GM18951 (cell line): ENCODE measurements around the gene LAMC2.

ENCODE experiments used
- POLR2A ChIP-seq: IDR thresholded peaks from 4 replicates; pipeline ENCODE4 v1.6.1; 2011; ENCODE audit warnings: mild to moderate bottlenecking; ENCODE audit not compliant: insufficient read length, insufficient read depth; ENCODE audit errors: extremely low read depth
- in situ Hi-C: fragments of 300-500 bp; cut with MboI; formaldehyde crosslinking; loops from one replicate; pipeline ENCODE4 v1.12.0; 2022; ENCODE audit warnings: low sequenced_read_pairs, mixed read lengths, inconsistent platforms; ENCODE audit not compliant: unreplicated experiment

Gene LAMC2

DNA sequence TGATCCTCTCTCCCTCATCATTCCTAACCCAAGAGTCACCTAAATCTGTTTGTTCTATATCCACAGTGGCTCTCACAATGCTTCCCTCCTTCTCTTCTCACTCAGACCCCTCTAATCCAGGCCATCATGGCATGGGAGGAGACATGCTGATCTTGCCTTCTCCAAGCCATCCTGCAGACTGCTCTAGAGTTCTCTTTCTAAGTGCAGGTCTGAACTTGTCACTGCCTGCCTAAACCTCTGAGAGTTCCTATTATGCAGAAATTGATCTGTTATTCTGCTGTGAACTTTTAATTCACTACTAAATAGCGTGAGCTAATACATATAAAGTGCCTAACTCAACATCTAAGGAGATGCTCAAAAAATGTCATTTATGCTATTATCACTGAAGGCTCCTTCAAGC lies 26.8 kb downstream of the LAMC2 start:
- in situ Hi-C loops = no loop called here
- TF ChIP-seq POLR2A = no peak

DNA sequence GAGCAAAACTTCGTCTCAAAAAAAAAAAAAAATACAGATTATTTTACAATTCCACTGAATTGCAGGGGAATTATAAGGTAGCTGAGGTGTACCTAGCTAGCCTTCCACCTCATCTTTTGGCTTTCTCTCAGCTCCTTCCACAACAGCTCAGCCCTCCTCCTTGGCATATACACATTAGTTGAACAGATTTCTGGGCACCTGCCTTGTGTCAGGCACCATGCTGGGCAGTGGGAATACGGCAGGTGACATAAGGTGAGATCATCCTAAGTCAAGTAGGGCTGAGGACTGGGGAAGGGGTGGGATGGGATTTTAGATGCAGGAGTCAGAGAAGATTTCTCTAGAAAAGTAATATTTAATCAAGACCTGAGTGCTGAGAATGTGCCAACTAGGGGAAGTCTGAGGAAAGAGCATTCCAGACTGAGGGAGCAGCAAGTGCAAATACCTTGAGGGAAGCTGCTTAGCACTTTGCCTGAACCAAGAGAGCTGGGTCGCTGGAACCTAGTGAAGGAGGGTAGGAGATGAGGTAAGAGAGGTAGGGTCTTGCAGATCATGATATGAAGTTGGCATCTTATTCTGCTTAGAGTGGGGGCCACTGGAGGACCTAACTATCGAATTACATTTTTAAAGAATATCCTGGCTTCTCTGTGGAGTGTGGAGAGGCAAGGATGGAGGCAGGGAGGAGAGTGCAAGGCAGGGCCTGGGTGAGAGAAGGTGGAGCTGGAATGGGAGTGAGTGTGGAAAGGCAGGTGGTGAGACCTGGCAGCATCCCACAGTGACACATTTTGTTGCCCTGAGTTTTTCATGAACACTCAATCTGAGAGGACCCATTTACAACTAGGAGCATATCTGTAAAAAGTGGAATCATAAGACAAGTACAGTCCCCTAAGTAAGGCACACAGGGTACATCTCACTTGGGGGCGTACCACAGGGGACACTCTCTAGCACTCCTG lies 28.2 kb downstream of the LAMC2 start:
- TF ChIP-seq POLR2A = no peak
- in situ Hi-C loops = no loop called here

DNA sequence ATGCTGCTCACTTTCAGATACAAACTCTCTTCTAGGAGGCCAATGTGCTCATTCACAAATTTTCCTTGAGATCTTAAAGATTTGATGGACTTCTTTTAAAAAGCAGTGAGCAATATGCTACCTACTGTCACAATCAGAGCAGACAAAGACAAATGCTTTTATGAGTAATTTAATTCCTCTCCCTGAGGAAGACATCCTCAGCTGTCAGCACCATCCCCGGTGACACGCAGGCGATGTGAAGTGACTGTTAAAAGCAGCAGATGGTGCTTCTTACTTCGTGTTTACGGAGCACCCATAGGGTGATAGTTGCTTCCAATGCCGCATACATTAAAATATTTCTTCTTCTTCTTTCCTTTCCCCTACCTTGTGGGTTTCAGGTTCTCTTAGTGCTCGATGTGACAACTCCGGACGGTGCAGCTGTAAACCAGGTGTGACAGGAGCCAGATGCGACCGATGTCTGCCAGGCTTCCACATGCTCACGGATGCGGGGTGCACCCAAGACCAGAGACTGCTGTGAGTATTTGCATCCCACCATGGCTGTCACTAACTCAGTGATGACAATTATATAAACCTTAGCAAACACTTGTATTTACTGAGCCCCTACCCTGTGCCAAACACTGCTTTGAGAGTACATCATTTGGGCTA lies 29.1 kb downstream of the LAMC2 start:
- no peak for TF ChIP-seq POLR2A
- in situ Hi-C loops = no loop called here

DNA sequence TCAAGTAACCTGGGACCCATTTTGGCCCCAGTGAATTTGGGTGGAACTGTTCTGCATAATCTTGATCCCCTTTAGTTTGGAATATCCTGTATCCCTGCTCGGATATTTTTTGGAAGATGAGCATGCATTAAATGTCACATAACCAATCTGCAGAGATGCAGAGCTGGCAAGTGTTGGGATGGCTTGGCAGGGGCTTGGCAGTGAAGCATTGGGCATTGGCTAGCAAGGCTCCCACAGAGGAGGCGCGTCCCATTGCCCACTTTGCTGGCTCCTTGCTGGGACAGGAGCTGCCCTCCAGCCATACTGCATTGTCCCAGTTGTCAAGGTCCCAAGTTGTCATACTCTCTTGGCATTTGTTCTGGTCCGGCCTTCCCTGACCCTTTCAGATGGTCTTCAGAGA lies 29.9 kb downstream of the LAMC2 start:
- in situ Hi-C loops = no loop called here
- TF ChIP-seq POLR2A = no peak

DNA sequence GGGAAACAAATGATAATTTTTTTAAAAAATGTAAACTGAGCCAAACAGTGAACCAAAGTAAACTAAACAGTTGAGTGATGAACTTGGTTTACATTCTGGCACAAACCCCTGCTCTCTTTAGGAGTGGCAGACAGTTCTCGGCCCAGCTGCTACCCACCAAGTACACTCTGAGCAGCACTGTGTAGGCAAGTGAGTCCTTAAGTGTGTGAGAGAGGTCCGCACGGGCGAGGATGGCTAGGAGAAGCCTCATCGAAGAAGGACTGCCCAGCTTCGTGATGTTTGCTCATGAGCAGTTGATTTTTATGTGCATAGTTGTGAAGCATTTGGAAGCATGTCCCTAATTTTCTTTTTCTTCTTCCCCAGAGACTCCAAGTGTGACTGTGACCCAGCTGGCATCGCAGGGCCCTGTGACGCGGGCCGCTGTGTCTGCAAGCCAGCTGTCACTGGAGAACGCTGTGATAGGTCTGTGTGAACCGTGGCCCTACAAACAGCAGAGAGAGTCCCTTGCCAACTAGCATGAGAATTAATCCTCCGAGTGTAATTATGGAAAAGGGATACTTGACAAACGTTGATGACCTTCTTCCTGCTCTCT lies 32.1 kb downstream of the LAMC2 start:
- in situ Hi-C loops = no loop called here
- no peak for TF ChIP-seq POLR2A

DNA sequence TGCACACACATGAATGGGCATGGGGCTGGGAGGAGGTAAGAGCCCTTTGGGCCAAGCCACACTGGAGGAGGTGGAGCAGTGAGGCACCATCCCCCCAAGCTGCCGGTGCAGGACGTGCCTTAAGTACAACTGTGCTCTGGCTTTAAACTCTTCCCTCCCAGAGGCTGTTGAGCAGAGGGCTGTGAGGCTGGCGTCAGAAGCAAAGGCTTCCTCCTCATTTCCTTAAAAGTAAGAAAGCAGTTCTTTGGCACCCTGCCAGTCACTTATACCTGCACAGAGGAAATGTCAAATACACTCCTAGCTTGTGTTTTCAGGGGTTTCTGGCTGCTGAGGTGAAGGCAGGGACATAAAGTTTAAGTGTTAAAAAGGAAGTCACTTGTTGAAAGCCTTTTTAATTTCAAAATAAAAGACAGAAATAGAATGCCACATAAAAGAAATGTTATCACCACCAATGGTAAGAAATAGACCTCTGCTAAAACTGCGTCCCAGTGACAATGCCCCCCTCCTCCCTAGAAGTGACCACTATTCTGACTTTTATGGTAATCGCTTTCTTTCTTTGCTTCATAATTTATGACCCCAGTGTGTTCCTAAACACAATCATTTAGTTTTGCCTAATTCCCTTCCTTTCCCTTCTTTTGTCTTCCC lies 33.0 kb downstream of the LAMC2 start:
- in situ Hi-C loops = no loop called here
- TF ChIP-seq POLR2A = no peak

DNA sequence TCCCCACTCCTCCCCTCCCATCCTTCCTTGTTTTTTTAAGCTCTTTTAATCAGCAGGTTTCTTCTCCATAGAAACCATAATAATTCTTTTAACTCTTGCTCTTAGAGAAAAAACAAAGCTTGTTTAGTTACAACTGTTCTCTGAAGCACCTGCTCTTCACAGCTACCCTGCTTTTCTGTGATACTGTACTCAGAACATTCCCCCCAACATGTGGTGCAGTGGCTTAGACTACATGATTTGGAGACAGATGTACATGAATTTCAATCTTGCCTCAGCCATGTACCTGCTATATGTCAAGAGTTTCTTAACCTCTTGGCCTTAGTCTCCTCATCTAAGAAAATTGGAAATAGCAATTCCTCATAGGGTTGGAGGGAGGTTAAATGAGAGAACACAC lies 33.5 kb downstream of the LAMC2 start:
- in situ Hi-C loops = no loop called here
- TF ChIP-seq POLR2A = no peak

DNA sequence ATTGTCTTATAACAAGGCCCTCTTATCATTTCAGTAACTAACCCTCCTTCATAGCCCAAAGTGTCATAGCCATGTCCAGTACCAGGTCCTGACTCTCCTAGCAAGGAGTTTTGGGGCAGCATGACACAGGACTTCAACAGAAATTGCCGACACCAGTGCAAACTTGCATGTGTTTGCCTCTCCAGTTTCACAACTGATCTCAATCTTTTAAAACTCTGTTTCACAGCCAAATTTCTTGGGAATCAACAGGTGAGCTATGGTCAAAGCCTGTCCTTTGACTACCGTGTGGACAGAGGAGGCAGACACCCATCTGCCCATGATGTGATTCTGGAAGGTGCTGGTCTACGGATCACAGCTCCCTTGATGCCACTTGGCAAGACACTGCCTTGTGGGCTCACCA lies 36.8 kb downstream of the LAMC2 start:
- in situ Hi-C loops = no loop called here
- no peak for TF ChIP-seq POLR2A

DNA sequence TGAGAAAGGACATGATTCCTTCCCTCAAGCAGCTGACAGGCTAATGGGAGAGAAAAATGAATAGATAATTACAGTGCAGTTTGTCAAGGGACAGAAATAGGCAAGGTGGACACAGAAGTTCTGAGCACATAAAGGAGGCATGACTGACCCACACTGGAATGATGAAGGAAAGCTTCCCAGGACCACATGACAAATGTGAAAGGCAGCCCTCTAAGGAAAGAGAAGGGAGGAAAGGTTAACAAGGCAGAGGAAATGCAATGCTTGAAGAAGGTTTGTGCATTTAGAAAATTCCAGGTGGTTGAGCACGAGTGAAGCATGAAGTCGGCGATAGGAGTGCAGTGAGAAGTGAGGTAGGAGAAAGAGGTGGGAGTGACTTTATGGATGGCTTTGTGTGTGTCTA lies 37.4 kb downstream of the LAMC2 start:
- TF ChIP-seq POLR2A = no peak
- in situ Hi-C loops = no loop called here

DNA sequence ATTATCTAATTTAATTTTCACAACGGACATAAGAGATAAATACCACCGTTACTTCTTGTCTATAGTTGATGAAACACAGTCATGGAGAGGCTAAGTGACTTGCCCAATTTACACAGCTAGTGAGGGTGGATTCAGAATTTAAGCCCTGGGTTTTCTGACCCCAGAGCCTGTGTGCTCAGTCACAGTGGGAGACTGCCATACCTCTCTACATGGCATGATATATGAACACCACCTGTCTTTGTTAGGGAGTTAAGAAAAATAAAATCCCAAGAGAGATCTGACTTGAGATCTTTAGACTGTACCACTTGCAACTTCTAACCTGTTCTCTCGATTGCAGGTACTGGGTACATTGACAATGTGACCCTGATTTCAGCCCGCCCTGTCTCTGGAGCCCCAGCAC lies 40.3 kb downstream of the LAMC2 start:
- in situ Hi-C loops = no loop called here
- TF ChIP-seq POLR2A = no peak

DNA sequence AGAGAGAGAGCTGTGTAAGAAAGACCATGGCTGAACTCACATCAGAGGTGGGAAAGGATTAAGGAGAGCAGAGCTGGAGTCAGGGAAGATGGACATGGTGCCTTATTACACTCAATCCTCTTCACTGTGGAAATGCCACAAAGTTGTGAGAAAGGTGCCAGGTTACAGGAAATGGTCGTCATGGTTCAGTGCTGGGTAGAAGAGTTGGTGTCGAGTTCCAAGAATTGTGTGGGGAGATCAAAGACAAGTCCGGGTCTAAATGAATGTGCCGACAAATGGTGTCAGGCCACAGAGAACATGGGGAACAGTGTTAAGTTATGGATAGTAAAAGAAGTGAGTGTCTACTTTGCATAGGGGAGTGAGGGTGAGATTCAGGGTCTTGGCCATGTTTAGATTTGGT lies 40.9 kb downstream of the LAMC2 start:
- TF ChIP-seq POLR2A = no peak
- in situ Hi-C loops = no loop called here

DNA sequence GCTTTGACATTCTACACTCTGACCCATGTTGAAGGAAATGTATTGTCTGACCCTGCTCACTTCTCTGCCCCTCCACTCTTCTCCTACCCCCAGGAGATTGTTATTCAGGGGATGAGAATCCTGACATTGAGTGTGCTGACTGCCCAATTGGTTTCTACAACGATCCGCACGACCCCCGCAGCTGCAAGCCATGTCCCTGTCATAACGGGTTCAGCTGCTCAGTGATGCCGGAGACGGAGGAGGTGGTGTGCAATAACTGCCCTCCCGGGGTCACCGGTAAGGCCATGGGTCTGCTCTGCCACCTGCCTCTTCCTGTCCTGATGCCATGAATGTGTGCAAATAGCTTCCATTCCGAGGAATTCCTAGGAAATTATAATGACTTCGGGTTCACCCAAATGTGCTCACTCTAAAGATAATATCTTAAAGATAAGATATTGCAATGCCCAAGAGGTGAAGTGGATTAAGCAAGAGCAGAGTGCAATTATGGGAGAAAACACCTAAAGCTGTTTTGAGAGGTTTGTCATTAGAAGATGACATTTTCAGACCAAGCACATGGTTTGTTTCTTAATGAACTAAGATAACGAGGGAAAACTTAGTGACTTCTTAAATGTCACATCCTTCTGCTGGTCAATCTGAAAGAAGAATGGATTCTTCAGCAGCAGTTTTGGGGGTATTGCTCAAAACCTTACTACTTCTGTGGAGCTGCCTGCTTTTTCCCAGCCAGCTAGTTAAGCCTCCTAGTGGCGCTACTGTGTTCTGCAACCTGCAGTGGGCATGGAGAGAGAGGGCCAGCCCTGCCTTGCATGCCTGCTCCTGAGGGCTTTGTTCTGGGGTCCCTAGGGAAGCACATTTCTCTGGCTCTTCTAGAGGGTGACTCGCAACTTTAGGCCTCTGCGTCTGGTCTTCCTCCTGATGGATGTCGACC lies 41.6 kb downstream of the LAMC2 start:
- in situ Hi-C loops = no loop called here

DNA sequence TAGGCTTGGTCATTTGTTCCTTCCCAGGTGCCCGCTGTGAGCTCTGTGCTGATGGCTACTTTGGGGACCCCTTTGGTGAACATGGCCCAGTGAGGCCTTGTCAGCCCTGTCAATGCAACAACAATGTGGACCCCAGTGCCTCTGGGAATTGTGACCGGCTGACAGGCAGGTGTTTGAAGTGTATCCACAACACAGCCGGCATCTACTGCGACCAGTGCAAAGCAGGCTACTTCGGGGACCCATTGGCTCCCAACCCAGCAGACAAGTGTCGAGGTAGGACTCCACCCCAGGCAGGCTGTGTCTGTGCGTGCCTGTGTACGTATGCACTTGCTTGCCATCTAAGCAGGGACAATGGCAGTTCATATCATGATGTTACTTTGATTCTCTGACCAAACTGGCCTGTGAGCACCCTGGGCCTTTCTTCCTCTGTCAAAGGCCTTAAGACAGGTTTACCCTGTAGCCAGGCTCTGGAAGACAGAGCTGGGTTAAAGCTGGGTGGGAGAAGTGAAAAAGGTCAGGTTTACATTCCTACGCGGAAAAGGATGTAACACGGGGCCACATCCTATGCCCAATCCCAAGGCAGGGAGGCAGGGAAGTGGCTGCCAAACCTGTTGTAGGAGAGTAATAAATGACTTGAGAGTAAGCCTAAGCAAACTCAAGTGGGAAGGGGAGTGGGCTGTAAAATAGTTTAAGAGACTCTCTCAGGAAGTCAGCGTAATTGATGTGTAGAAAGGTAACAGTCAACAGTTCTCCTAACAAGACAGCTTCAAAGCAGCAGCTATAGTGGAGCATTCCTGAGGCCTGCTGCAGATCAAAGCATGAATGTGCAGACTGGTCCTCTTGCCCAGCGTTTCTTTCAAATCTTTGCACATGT lies 42.5 kb downstream of the LAMC2 start:
- in situ Hi-C loops = no loop called here
- no peak for TF ChIP-seq POLR2A

More for the DNA sequence above, 41.6 kb downstream of the LAMC2 start:
- TF ChIP-seq POLR2A = no peak
